GM20431 (cell line): Measurements from ENCODE around the gene EPB41L5.
"Not testable (repeated sequence)": the region's sequence is repeated elsewhere in the genome, so short reads cannot be mapped to it uniquely, and the experiment has no call there.

ENCODE experiments used
- in situ Hi-C: fragments of 300-500 bp; cut with MseI, MboI; formaldehyde crosslinking; loops from one replicate; pipeline ENCODE4 v1.15.0; 2020; ENCODE audit warnings: low sequenced_read_pairs; ENCODE audit not compliant: unreplicated experiment

Gene EPB41L5

GRCh38 chr2:120028795-120029194 is 15.9 kb downstream of the EPB41L5 start:
- in situ Hi-C loops: no loop called here

- in situ Hi-C loops: no loop called here
Measured at GRCh38 chr2:120029672-120030640, 17.1 kb downstream of the EPB41L5 start.

- in situ Hi-C loops: no loop called here
Measured at GRCh38 chr2:120032297-120032696, 19.4 kb downstream of the EPB41L5 start.

- in situ Hi-C loops: no loop called here
Measured at GRCh38 chr2:120034027-120034426, 21.1 kb downstream of the EPB41L5 start.

GRCh38 chr2:120034621-120035020 is 21.7 kb downstream of the EPB41L5 start:
- in situ Hi-C loops: no loop called here

- in situ Hi-C loops: no loop called here
Measured at GRCh38 chr2:120036145-120036544, 23.3 kb downstream of the EPB41L5 start.

- in situ Hi-C loops: no loop called here
Measured at GRCh38 chr2:120037995-120038541, 25.2 kb downstream of the EPB41L5 start.

GRCh38 chr2:120042359-120042758 is 29.5 kb downstream of the EPB41L5 start:
- in situ Hi-C loops: no loop called here

- in situ Hi-C loops: no loop called here
Measured at GRCh38 chr2:120044336-120044735, 31.5 kb downstream of the EPB41L5 start.

GRCh38 chr2:120045775-120046174 is 32.9 kb downstream of the EPB41L5 start:
- in situ Hi-C loops: not testable (repeated sequence)

GRCh38 chr2:120046252-120046651 is 33.4 kb downstream of the EPB41L5 start:
- in situ Hi-C loops: not testable (repeated sequence)

- in situ Hi-C loops: no loop called here
Measured at GRCh38 chr2:120052597-120052996, 39.7 kb downstream of the EPB41L5 start.

- in situ Hi-C loops: no loop called here
Measured at GRCh38 chr2:120053891-120054290, 41.0 kb downstream of the EPB41L5 start.

GRCh38 chr2:120059483-120059882 is 46.6 kb downstream of the EPB41L5 start:
- in situ Hi-C loops: no loop called here

- in situ Hi-C loops: no loop called here
Measured at GRCh38 chr2:120060088-120060623, 47.3 kb downstream of the EPB41L5 start.

GRCh38 chr2:120064664-120065063 is 51.8 kb downstream of the EPB41L5 start:
- in situ Hi-C loops: no loop called here

- in situ Hi-C loops: no loop called here
Measured at GRCh38 chr2:120066800-120067547, 54.1 kb downstream of the EPB41L5 start.

- in situ Hi-C loops: not testable (repeated sequence)
Measured at GRCh38 chr2:120068040-120068658, 55.3 kb downstream of the EPB41L5 start.

- in situ Hi-C loops: no loop called here
Measured at GRCh38 chr2:120075545-120075944, 62.7 kb downstream of the EPB41L5 start.

- in situ Hi-C loops: no loop called here
Measured at GRCh38 chr2:120077896-120078295, 65.0 kb downstream of the EPB41L5 start.
